ENCODE measurements around the gene MTHFD2L.

DNA sequence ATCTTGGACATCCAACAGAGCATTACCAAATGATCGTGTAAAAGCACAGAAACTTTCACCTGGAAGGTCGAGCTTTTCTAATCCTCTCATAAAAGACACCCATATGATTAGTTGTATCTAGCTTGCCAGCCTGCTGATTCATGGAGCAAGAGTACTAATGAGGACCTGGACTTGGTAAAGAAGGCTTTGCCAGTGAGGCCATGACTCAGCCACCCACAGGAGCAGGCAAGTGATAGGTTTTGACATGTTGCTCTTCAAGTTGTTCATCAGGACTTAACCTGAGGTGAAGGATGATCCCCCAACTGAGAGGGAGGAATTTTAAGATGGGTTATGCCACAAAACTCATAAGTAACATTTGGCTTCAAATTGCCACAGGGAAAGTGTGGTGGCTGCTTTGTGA lies 125.7 kb downstream of the MTHFD2L start:
- TF ChIP-seq CTCF (IDR thresholded peaks at IDR 0.05) (no peak), POLR2A (IDR thresholded peaks at IDR 0.05) (no peak), EP300 (IDR thresholded peaks at IDR 0.05) (no peak)
